ENCODE results near the gene NLRP6.
"Not testable (repeated sequence)": the region's sequence is repeated elsewhere in the genome, so short reads cannot be mapped to it uniquely, and the experiment has no call there.

The NLRP6 gene

GRCh38 chr11:278001-278951, at the start of gene NLRP6:
Gene NLRP6 (plus strand): TSS chr11:278407. CDS start chr11:278570, 163 bp downstream.
- no peak for DNase-seq

- DNase-seq, result no peak
These were observed 47.8 kb upstream of the NLRP6 start for GRCh38 chr11:230431-230830.

- DNase-seq, result no peak
These were observed 45.2 kb upstream of the NLRP6 start for GRCh38 chr11:232783-233565.

GRCh38 chr11:235180-235579, 43.0 kb upstream of the NLRP6 start:
- DNase-seq, result no peak

- DNase-seq, result no peak
These were observed 42.6 kb upstream of the NLRP6 start for GRCh38 chr11:235609-235996.

- no peak for DNase-seq
These were observed 42.0 kb upstream of the NLRP6 start, which contains the start of gene SIRT3 for GRCh38 chr11:235997-236773. Gene SIRT3 (minus strand): TSS chr11:236342. CDS start chr11:236328, 14 bp downstream.

- peak; percentile 94 for DNase-seq
These were observed 41.1 kb upstream of the NLRP6 start, which contains the start of gene PSMD13 for GRCh38 chr11:236774-237767. Gene PSMD13 (plus strand): TSS chr11:236976. CDS start chr11:237050, 74 bp downstream.

- not testable (repeated sequence) for DNase-seq
These were observed 39.9 kb upstream of the NLRP6 start for GRCh38 chr11:238346-238745.

- no peak for DNase-seq
These were observed 37.9 kb upstream of the NLRP6 start for GRCh38 chr11:240315-240714.

- no peak for DNase-seq
These were observed 36.6 kb upstream of the NLRP6 start for GRCh38 chr11:241634-242033.

- DNase-seq, result no peak
These were observed 33.8 kb upstream of the NLRP6 start for GRCh38 chr11:244376-244775.

GRCh38 chr11:249062-249461, 29.1 kb upstream of the NLRP6 start:
- no peak for DNase-seq

GRCh38 chr11:250274-250673, 27.9 kb upstream of the NLRP6 start:
- DNase-seq, result no peak

GRCh38 chr11:250740-251299, 27.4 kb upstream of the NLRP6 start:
- DNase-seq, result peak; percentile 48

GRCh38 chr11:251550-251949, 26.7 kb upstream of the NLRP6 start:
- DNase-seq, result no peak

GRCh38 chr11:252666-253065, 25.5 kb upstream of the NLRP6 start:
- no peak for DNase-seq

GRCh38 chr11:253160-253885, 24.9 kb upstream of the NLRP6 start:
- DNase-seq, result no peak

- DNase-seq, result no peak
These were observed 24.3 kb upstream of the NLRP6 start for GRCh38 chr11:253886-254270.

GRCh38 chr11:255176-255575, 23.0 kb upstream of the NLRP6 start:
- DNase-seq, result no peak

GRCh38 chr11:255816-256215, 22.4 kb upstream of the NLRP6 start:
- DNase-seq, result no peak

Data from inflammatory macrophage treated with lipopolysaccharide for 4 hours (primary cell).